ENCODE results near the gene FRY. TPM values are rescaled to one million over a fixed set of nuclear protein-coding genes. Genes with fewer than 3 reads are reported as not detected.

The FRY gene
- total and polyA plus RNA-seq, 2 of the 13 experiments (the other 11 are each of a cell fraction or from before 2014, with no cell fraction given) = 8.2 to 13.1 TPM

- TF ChIP-seq TFDP2 (CRISPR knock-in tag; IDR thresholded peaks at IDR 0.05) = no peak
- TF ChIP-seq ZBTB7B (CRISPR knock-in tag; IDR thresholded peaks at IDR 0.05) = 0 out of 2 replicates have a peak, but pooled peaks have one; percentile 21
- TF ChIP-seq ASH2L (IDR thresholded peaks at IDR 0.05; ENCODE audit: insufficient read length, low read depth, low read length) = no peak
- no peak for TF ChIP-seq SP4 (CRISPR knock-in tag; IDR thresholded peaks at IDR 0.05)
- no peak for TF ChIP-seq REST (IDR thresholded peaks at IDR 0.05; ENCODE audit: borderline replicate concordance in 1 of 2, low read depth in 1 of 2, low read length in 2 of 2)
- no peak for TF ChIP-seq HIVEP1 (CRISPR knock-in tag; IDR thresholded peaks at IDR 0.05)
- TF ChIP-seq AHR (CRISPR knock-in tag; IDR thresholded peaks at IDR 0.05) = no peak
- no peak for TF ChIP-seq PHF20 (CRISPR knock-in tag; IDR thresholded peaks at IDR 0.05)
- no peak for TF ChIP-seq CENPX (CRISPR knock-in tag; IDR thresholded peaks at IDR 0.05)
- TF ChIP-seq KMT2B (CRISPR knock-in tag; IDR thresholded peaks at IDR 0.05) = no peak
- no peak for TF ChIP-seq TOPORS (CRISPR knock-in tag; IDR thresholded peaks at IDR 0.05)
- no peak for TF ChIP-seq TCF7 (IDR thresholded peaks at IDR 0.05; ENCODE audit: low read depth)
- TF ChIP-seq TP53 (CRISPR knock-in tag; conservative IDR thresholded peaks at IDR 0.05) = no peak
- TF ChIP-seq HNF1B (CRISPR knock-in tag; IDR thresholded peaks at IDR 0.05) = no peak
- no peak for TF ChIP-seq ZNF292 (CRISPR knock-in tag; IDR thresholded peaks at IDR 0.05; ENCODE audit: borderline replicate concordance, low read depth)
- no peak for TF ChIP-seq RARG (CRISPR knock-in tag; IDR thresholded peaks at IDR 0.05; ENCODE audit: low read depth)
- TF ChIP-seq TAF1 (CRISPR knock-in tag; IDR thresholded peaks at IDR 0.05) = no peak
- no peak for TF ChIP-seq NFIC (IDR thresholded peaks at IDR 0.05; ENCODE audit: low read length)
- TF ChIP-seq PRPF4 (IDR thresholded peaks at IDR 0.05; ENCODE audit: low read depth, low read length, poor library complexity, severe bottlenecking) = no peak
- TF ChIP-seq MAFF (IDR thresholded peaks at IDR 0.05; ENCODE audit: low read depth, low read length) = no peak
- TF ChIP-seq DBP (CRISPR knock-in tag; IDR thresholded peaks at IDR 0.05; ENCODE audit: not compliant biosample characterization) = no peak
- no peak for TF ChIP-seq SALL1 (CRISPR knock-in tag; IDR thresholded peaks at IDR 0.05)
- no peak for TF ChIP-seq SP2 (CRISPR knock-in tag; IDR thresholded peaks at IDR 0.05)
- TF ChIP-seq TMF1 (CRISPR knock-in tag; IDR thresholded peaks at IDR 0.05; ENCODE audit: low read depth) = no peak
- no peak for TF ChIP-seq ZNF24 (IDR thresholded peaks at IDR 0.05)
- TF ChIP-seq ZSCAN12 (CRISPR knock-in tag; IDR thresholded peaks at IDR 0.05) = no peak
Observed at GRCh38 chr13:32019612-32020233, 11.9 kb upstream of the FRY start (continued).

Measured in HepG2 (cell line).